ENCODE data around the gene SF3B1. TPM values are rescaled to one million over a fixed set of nuclear protein-coding genes. Genes with fewer than 3 reads are reported as not detected.
"Not testable (repeated sequence)": the region's sequence is repeated elsewhere in the genome, so short reads cannot be mapped to it uniquely, and the experiment has no call there.

The SF3B1 gene
- total and polyA plus RNA-seq, 8 donors, result 203 to 613 (median 488) TPM

DNA sequence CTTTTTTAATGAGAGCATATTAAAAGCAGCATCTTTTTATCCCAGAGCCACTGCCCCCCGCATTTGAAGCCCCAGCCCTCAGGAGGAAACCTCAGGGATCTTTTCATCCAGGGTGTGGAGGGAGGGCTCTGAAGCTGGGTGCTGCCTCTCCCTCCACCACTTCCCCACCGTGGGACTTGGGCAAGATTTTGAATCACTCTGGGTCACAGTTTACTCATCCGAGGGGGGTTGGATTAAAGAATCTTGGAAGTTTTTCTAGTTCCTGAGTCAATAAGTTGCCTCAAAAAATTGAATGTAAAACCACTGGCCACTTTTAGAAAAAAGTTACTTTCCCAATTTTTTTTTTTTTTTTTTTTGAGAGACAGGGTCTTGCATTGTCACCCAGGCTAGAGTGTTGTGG lies 62.2 kb downstream of the SF3B1 start:
- Histone ChIP-seq H3K9me3 (no peaks in the 10 kb centered on the region), H3K36me3 (no peaks in the 10 kb centered on the region), H3K27me3 (no peaks in the 10 kb centered on the region), H3K4me1 (no peaks in the 10 kb centered on the region), H3K27ac (no peak overlapping the region), H3K4me3 (no peak overlapping the region)
- ATAC-seq, result no peak
- no peak for DNase-seq
- intact Hi-C loops (cut with DNase I), result no loop called here
- TF ChIP-seq, protein P1, sequence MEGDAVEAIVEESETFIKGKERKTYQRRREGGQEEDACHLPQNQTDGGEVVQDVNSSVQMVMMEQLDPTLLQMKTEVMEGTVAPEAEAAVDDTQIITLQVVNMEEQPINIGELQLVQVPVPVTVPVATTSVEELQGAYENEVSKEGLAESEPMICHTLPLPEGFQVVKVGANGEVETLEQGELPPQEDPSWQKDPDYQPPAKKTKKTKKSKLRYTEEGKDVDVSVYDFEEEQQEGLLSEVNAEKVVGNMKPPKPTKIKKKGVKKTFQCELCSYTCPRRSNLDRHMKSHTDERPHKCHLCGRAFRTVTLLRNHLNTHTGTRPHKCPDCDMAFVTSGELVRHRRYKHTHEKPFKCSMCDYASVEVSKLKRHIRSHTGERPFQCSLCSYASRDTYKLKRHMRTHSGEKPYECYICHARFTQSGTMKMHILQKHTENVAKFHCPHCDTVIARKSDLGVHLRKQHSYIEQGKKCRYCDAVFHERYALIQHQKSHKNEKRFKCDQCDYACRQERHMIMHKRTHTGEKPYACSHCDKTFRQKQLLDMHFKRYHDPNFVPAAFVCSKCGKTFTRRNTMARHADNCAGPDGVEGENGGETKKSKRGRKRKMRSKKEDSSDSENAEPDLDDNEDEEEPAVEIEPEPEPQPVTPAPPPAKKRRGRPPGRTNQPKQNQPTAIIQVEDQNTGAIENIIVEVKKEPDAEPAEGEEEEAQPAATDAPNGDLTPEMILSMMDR (IDR thresholded peaks at IDR 0.05), result no peak

DNA sequence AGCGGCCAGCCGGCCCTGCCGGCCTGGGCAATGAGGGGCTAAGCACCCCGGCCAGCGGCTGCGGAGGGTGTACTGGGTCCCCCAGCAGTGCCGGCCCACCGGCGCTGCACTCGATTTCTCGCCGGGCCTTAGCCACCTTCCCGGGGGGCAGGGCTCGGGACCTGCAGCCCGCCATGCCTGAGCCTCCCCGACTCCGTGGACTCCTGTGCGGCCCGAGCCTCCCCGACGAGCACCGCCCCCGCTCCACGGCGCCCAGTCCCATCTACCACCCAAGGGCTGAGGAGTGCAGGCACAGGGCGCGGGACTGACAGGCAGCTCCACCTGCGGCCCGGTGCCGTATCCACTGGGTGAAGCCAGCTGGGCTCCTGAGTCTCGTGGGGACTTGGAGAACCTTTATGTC lies 64.2 kb downstream of the SF3B1 start:
- ATAC-seq; H3K9me3 ChIP-seq; DNase-seq; H3K4me1 ChIP-seq; H3K36me3 ChIP-seq; intact Hi-C loops (cut with DNase I); H3K4me3 ChIP-seq; H3K27me3 ChIP-seq; H3K27ac ChIP-seq: not testable (repeated sequence)

DNA sequence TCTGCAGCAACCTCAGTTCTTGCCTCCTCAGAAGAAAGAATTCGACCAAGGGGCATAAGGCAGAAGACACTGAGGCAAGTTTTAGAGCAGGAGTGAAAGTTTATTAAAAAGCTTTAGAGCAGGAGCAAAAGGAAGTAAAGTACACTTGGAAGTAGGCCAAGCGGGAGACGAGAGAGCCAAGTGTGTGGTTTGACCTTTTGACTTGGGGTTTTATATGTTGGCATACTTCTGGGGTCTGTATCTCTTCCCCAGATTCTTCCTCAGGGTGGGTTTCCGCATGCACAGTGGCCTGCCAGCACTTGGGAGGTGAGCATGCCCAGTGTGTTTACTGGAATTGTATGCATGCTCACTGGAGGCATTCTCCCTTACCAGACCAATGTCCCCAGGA lies 64.9 kb downstream of the SF3B1 start:
- no peaks in the 10 kb centered on the region for H3K27me3 ChIP-seq
- no peaks in the 10 kb centered on the region for H3K4me1 ChIP-seq
- H3K9me3 ChIP-seq, result no peaks in the 10 kb centered on the region
- DNase-seq, result no peak
- no peaks in the 10 kb centered on the region for H3K36me3 ChIP-seq
- H3K27ac ChIP-seq, result no peak overlapping the region
- no peak overlapping the region for H3K4me3 ChIP-seq
- intact Hi-C loops (cut with DNase I), result no loop called here
- TF ChIP-seq, protein P1 (IDR thresholded peaks at IDR 0.05), result no peak
- ATAC-seq, result no peak

DNA sequence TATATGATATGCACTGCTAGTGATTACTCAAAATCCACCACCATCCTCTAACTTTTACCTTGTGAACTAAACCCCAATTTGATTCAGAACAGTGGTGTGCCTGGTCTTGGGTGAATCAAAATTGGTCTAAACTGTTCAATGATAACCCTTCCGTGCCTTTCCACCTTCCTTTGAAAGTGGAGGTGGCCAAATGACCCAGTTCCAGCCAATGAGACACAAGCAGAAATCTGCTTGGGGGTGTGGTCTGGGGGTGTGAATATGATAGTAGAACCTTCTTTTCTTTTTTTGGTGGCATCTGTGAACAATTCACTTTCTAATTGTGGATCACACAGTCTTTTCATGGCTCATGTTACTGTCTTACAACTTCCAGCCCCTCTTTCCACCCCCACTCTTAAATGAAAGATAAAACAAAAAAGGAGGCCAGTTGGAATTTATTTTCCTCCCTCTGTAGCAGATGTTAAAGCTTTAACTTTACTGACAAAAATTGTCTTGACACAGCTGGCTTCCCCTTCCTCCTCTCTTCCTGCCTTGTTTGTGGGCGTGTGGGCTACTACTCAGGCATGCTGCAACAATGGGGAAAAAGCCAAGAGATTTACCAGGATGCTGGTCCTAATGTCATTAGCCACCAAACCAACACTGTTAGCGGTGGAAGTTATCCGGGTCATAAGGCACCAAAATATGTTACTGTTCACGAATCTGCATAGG lies 65.4 kb downstream of the SF3B1 start:
- H3K27ac ChIP-seq, result no peak overlapping the region
- TF ChIP-seq, protein P1 (IDR thresholded peaks at IDR 0.05), result no peak
- intact Hi-C loops (cut with DNase I), result no loop called here
- no peaks in the 10 kb centered on the region for H3K27me3 ChIP-seq
- no peaks in the 10 kb centered on the region for H3K4me1 ChIP-seq
- no peaks in the 10 kb centered on the region for H3K36me3 ChIP-seq
- no peak for ATAC-seq
- no peaks in the 10 kb centered on the region for H3K9me3 ChIP-seq
- DNase-seq, result no peak
- H3K4me3 ChIP-seq, result no peak overlapping the region

DNA sequence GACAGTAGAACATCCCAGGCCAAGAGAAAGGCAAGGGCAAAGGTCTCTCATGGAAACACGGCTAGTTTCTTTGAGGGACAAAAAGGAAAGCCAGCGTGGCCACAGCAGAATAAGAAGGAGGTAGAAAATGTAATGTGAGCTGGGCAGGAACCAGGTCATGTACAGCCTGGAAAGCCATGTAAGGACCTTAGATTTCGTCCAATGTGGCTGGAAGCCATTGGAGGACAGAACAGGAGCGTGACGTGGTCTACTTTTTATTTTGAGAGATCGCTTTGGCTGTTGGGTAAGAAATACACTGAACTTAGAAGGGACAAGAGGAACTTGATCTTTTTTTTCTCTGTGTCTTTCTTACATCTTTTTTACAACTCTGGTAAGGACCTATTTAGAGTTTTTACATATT lies 66.4 kb downstream of the SF3B1 start:
- H3K4me3 ChIP-seq, result no peak overlapping the region
- no peaks in the 10 kb centered on the region for H3K4me1 ChIP-seq
- TF ChIP-seq, protein P1 (IDR thresholded peaks at IDR 0.05), result no peak
- no peak for DNase-seq
- intact Hi-C loops (cut with DNase I), result no loop called here
- no peaks in the 10 kb centered on the region for H3K36me3 ChIP-seq
- H3K27ac ChIP-seq, result no peak overlapping the region
- H3K9me3 ChIP-seq, result no peaks in the 10 kb centered on the region
- H3K27me3 ChIP-seq, result no peaks in the 10 kb centered on the region
- no peak for ATAC-seq

DNA sequence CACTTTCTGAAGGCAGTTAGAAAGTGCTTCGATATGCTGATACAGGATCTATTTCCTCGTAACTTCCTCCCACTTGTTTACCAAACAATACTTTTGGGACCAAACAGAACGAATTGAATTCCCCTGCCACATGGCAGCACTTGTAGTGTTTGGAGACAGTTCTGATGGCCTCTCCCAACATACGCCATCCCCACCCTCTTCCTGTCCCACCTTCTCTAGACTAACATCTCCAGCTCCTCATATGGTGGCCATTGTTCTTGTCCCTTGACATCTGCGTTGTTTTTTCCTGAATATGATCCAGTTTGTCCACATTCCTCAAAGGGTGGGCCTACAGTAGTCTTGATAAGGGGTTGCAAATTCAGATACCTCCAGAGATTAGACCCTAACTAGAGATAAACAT lies 70.8 kb downstream of the SF3B1 start:
- ATAC-seq (no peak), DNase-seq (no peak)
- no peak overlapping the region for H3K27ac ChIP-seq
- H3K4me3 ChIP-seq, result no peak overlapping the region
- intact Hi-C loops (cut with DNase I), result no loop called here
- H3K36me3 ChIP-seq, result no peaks in the 10 kb centered on the region
- no peaks in the 10 kb centered on the region for H3K4me1 ChIP-seq
- no peaks in the 10 kb centered on the region for H3K9me3 ChIP-seq
- TF ChIP-seq, protein P1 (IDR thresholded peaks at IDR 0.05), result no peak
- no peaks in the 10 kb centered on the region for H3K27me3 ChIP-seq

Data from left lung (tissue), 10 donors.